Superior temporal gyrus (tissue), 1 donor: ENCODE results near the gene RTN4RL1.
A peak's percentile ranks its signal among the peaks of the same experiment; 100 is the strongest.

Source experiments
- DNase-seq: peaks from one replicate; pipeline ENCODE4 v3.0.0-alpha.2; 2016; ENCODE audit errors: extremely low spot score

Gene RTN4RL1

GRCh38 chr17:1948517-1948825 is 76.7 kb downstream of the RTN4RL1 start:
- DNase-seq, result no peak

GRCh38 chr17:1947743-1948516 is 77.2 kb downstream of the RTN4RL1 start:
- no peak for DNase-seq

GRCh38 chr17:1947229-1947742 is 77.8 kb downstream of the RTN4RL1 start:
- no peak for DNase-seq

- DNase-seq, result no peak
Measured at GRCh38 chr17:1946021-1946932, 78.9 kb downstream of the RTN4RL1 start.

GRCh38 chr17:1945621-1946020 is 79.5 kb downstream of the RTN4RL1 start:
- no peak for DNase-seq

- no peak for DNase-seq
Measured at GRCh38 chr17:1943436-1943831, 81.7 kb downstream of the RTN4RL1 start.

- no peak for DNase-seq
Measured at GRCh38 chr17:1942666-1943435, 82.3 kb downstream of the RTN4RL1 start.

- no peak for DNase-seq
Measured at GRCh38 chr17:1942066-1942365, 83.1 kb downstream of the RTN4RL1 start.

- DNase-seq, result no peak
Measured at GRCh38 chr17:1941272-1942065, 83.7 kb downstream of the RTN4RL1 start.

- DNase-seq, result no peak
Measured at GRCh38 chr17:1940810-1941185, 84.3 kb downstream of the RTN4RL1 start.

- DNase-seq, result no peak
Measured at GRCh38 chr17:1939981-1940809, 84.9 kb downstream of the RTN4RL1 start.

- DNase-seq, result no peak
Measured at GRCh38 chr17:1937461-1937860, 87.7 kb downstream of the RTN4RL1 start.

- no peak for DNase-seq
Measured at GRCh38 chr17:1936766-1937165, 88.4 kb downstream of the RTN4RL1 start.

- no peak for DNase-seq
Measured at GRCh38 chr17:1934901-1935300, 90.2 kb downstream of the RTN4RL1 start.

GRCh38 chr17:1933875-1934715 is 91.0 kb downstream of the RTN4RL1 start:
- DNase-seq, result no peak

- DNase-seq, result no peak
Measured at GRCh38 chr17:1931844-1932579, 93.1 kb downstream of the RTN4RL1 start.

GRCh38 chr17:1930337-1930645 is 94.8 kb downstream of the RTN4RL1 start:
- DNase-seq, result no peak

- DNase-seq, result no peak
Measured at GRCh38 chr17:1928976-1929375, 96.2 kb downstream of the RTN4RL1 start.

GRCh38 chr17:1920948-1921351 is 104.2 kb downstream of the RTN4RL1 start:
- peak; percentile 60 for DNase-seq
